HG03159 (cell line): Measurements from ENCODE around the gene CACNG5.
"Not testable (repeated sequence)": the region's sequence is repeated elsewhere in the genome, so short reads cannot be mapped to it uniquely, and the experiment has no call there.

Source experiments
- ATAC-seq: cut with Tn5 transposase; IDR thresholded peaks from one replicate; pipeline ENCODE4 v1.9.1; 2021; ENCODE audit warnings: mild to moderate bottlenecking, moderate library complexity; ENCODE audit not compliant: unreplicated experiment

CACNG5 gene

GRCh38 chr17:66849032-66849655 lies 14.2 kb downstream of the CACNG5 start:
- no peak for ATAC-seq

- ATAC-seq, result no peak
Observed at GRCh38 chr17:66849851-66850580, 15.1 kb downstream of the CACNG5 start.

- no peak for ATAC-seq
Observed at GRCh38 chr17:66850692-66851091, 15.8 kb downstream of the CACNG5 start.

GRCh38 chr17:66855204-66855603 lies 20.3 kb downstream of the CACNG5 start:
- ATAC-seq, result no peak

GRCh38 chr17:66858226-66859083 lies 23.5 kb downstream of the CACNG5 start:
- ATAC-seq, result no peak

- ATAC-seq, result no peak
Observed at GRCh38 chr17:66859353-66859752, 24.4 kb downstream of the CACNG5 start.

GRCh38 chr17:66860204-66860603 lies 25.3 kb downstream of the CACNG5 start:
- ATAC-seq, result no peak

- no peak for ATAC-seq
Observed at GRCh38 chr17:66863820-66864219, 28.9 kb downstream of the CACNG5 start.

- ATAC-seq, result no peak
Observed at GRCh38 chr17:66865151-66865550, 30.2 kb downstream of the CACNG5 start.

GRCh38 chr17:66873962-66874361 lies 39.0 kb downstream of the CACNG5 start:
- ATAC-seq, result no peak

- ATAC-seq, result no peak
Observed at GRCh38 chr17:66884931-66885330, 50.0 kb downstream of the CACNG5 start.

- ATAC-seq, result no peak
Observed at GRCh38 chr17:66885417-66885816, 50.5 kb downstream of the CACNG5 start.

- ATAC-seq, result no peak
Observed at GRCh38 chr17:66889480-66890230, 54.7 kb downstream of the CACNG5 start.

- ATAC-seq, result no peak
Observed at GRCh38 chr17:66892246-66892645, 57.3 kb downstream of the CACNG5 start.

GRCh38 chr17:66893382-66893781 lies 58.5 kb downstream of the CACNG5 start:
- ATAC-seq, result no peak

GRCh38 chr17:66893863-66894262 lies 58.9 kb downstream of the CACNG5 start:
- ATAC-seq, result no peak

- ATAC-seq, result no peak
Observed at GRCh38 chr17:66897141-66897540, 62.2 kb downstream of the CACNG5 start.

- no peak for ATAC-seq
Observed at GRCh38 chr17:66898536-66898935, 63.6 kb downstream of the CACNG5 start.

GRCh38 chr17:66900126-66901010 lies 65.5 kb downstream of the CACNG5 start:
- no peak for ATAC-seq

GRCh38 chr17:66903296-66903695 lies 68.4 kb downstream of the CACNG5 start:
- not testable (repeated sequence) for ATAC-seq
